LNCaP clone FGC (cell line): ENCODE data around the gene ZNF423.

Source experiments
- DNase-seq: peaks from one replicate; pipeline ENCODE4 v3.0.0-alpha.2; 2011; ENCODE audit warnings: low read depth
- H3K4me3 ChIP-seq: 2 replicates; pipeline ENCODE4 v1.5.1; 2011; ENCODE audit warnings: mild to moderate bottlenecking, low read depth, low read length, control low read depth
- CTCF ChIP-seq: IDR thresholded peaks from 2 replicates; pipeline ENCODE4 v1.5.1; 2012; ENCODE audit warnings: mild to moderate bottlenecking; ENCODE audit not compliant: control insufficient read depth, insufficient read depth; ENCODE audit errors: extremely low read depth

Gene ZNF423

GRCh38 chr16:49859125-49859811, 3.4 kb upstream of the ZNF423 start:
- no peak for TF ChIP-seq CTCF
- H3K4me3 ChIP-seq = no peak overlapping the region

GRCh38 chr16:49858200-49859124, 2.5 kb upstream of the ZNF423 start:
- no peak for TF ChIP-seq CTCF
- no peak overlapping the region for H3K4me3 ChIP-seq
- no peak for DNase-seq

More at GRCh38 chr16:49859125-49859811, 3.4 kb upstream of the ZNF423 start:
- no peak for DNase-seq

- peak; percentile 70 for TF ChIP-seq CTCF
- peak; percentile 11 for DNase-seq
- H3K4me3 ChIP-seq = peak overlapping the region; percentile 41
Observed at GRCh38 chr16:49857423-49858181, 1.7 kb upstream of the ZNF423 start.

- H3K4me3 ChIP-seq = peak overlapping the region; percentile 41
- DNase-seq = peak; percentile 11
- peak; percentile 68 for TF ChIP-seq CTCF
Observed at GRCh38 chr16:49856672-49857330, 889 bp upstream of the ZNF423 start.

GRCh38 chr16:49855280-49855821, 561 bp downstream of the ZNF423 start:
- H3K4me3 ChIP-seq = peak overlapping the region; percentile 49
- DNase-seq = peak; percentile 18
- no peak for TF ChIP-seq CTCF

- TF ChIP-seq CTCF = no peak
- H3K4me3 ChIP-seq = peak overlapping the region; percentile 49; the same call in 1 of the 2 replicates
- DNase-seq = no peak
Observed at GRCh38 chr16:49854796-49855203, 1.1 kb downstream of the ZNF423 start.
